H9 (cell line): ENCODE measurements around the gene GPR156. TPM values are rescaled to one million over a fixed set of nuclear protein-coding genes. Genes with fewer than 3 reads are reported as not detected.

Source experiments
- DNase-seq: peaks from one replicate; pipeline ENCODE4 v3.0.0-alpha.2; 2017
- H2AFZ ChIP-seq: one replicate; pipeline ENCODE4 v1.6.1; 2013; ENCODE audit warnings: mild to moderate bottlenecking, low read length, control low read depth, moderate library complexity
- H2AK5ac ChIP-seq: 2 replicates; pipeline ENCODE4 v1.6.1; 2013; ENCODE audit warnings: low read length, control low read depth, mixed read lengths; ENCODE audit not compliant: insufficient read length
- H2BK120ac ChIP-seq: one replicate; pipeline ENCODE4 v1.6.1; 2013; ENCODE audit warnings: low read depth, mild to moderate bottlenecking, low read length, control low read depth, inconsistent platforms; ENCODE audit not compliant: poor library complexity, severe bottlenecking
- H2BK12ac ChIP-seq: 2 replicates; pipeline ENCODE4 v1.6.1; 2013; ENCODE audit warnings: low read length, control low read depth, mixed read lengths, low read depth; ENCODE audit not compliant: insufficient read length
- H2BK15ac ChIP-seq: 2 replicates; pipeline ENCODE4 v1.6.1; 2013; ENCODE audit warnings: low read depth, low read length, control low read depth
- H2BK20ac ChIP-seq: one replicate; pipeline ENCODE4 v1.6.1; 2013; ENCODE audit warnings: low read depth, mild to moderate bottlenecking, low read length, control low read depth, inconsistent platforms; ENCODE audit not compliant: poor library complexity, severe bottlenecking
- H2BK5ac ChIP-seq: 2 replicates; pipeline ENCODE4 v1.6.1; 2013; ENCODE audit warnings: low read length, control low read depth, mixed read lengths; ENCODE audit not compliant: insufficient read length
- H3K14ac ChIP-seq: 2 replicates; pipeline ENCODE4 v1.6.1; 2013; ENCODE audit warnings: low read length, control low read depth; ENCODE audit not compliant: insufficient read depth
- H3K18ac ChIP-seq: 2 replicates; pipeline ENCODE4 v1.6.1; 2013; ENCODE audit warnings: low read depth, mild to moderate bottlenecking, mixed read lengths, low read length, control low read depth; ENCODE audit not compliant: insufficient read length
- H3K23ac ChIP-seq: 2 replicates; pipeline ENCODE4 v1.6.1; 2013; ENCODE audit warnings: low read length, control low read depth, mixed read lengths, low read depth; ENCODE audit not compliant: insufficient read length
- H3K23me2 ChIP-seq: 2 replicates; pipeline ENCODE4 v1.6.1; 2013; ENCODE audit warnings: low read depth, mild to moderate bottlenecking, mixed read lengths, low read length, control low read depth; ENCODE audit not compliant: insufficient read length, poor library complexity, severe bottlenecking
- H3K27ac ChIP-seq: 2 replicates; pipeline ENCODE4 v1.5.1; 2013; ENCODE audit warnings: low read length, control low read depth, mixed read lengths, low read depth; ENCODE audit not compliant: insufficient read length
- H3K27me3 ChIP-seq: 2 replicates; pipeline ENCODE4 v1.6.1; 2013; ENCODE audit warnings: low read length, control low read depth, inconsistent platforms; ENCODE audit not compliant: insufficient read depth
- H3K4ac ChIP-seq: 2 replicates; pipeline ENCODE4 v1.6.1; 2013; ENCODE audit warnings: low read depth, mild to moderate bottlenecking, control low read depth, inconsistent platforms, low read length, moderate library complexity
- H3K4me1 ChIP-seq: 2 replicates; pipeline ENCODE4 v1.6.1; 2013; ENCODE audit warnings: low read length, control low read depth, inconsistent platforms; ENCODE audit not compliant: insufficient read depth
- H3K4me2 ChIP-seq: 2 replicates; pipeline ENCODE4 v1.6.1; 2013; ENCODE audit warnings: low read length, control low read depth, mixed read lengths; ENCODE audit not compliant: insufficient read length, insufficient read depth
- H3K56ac ChIP-seq: 2 replicates; pipeline ENCODE4 v1.6.1; 2013; ENCODE audit warnings: low read depth, mild to moderate bottlenecking, mixed read lengths, low read length, control low read depth; ENCODE audit not compliant: insufficient read length
- H3K79me1 ChIP-seq: 2 replicates; pipeline ENCODE4 v1.6.1; 2013; ENCODE audit warnings: low read depth, mild to moderate bottlenecking, moderate library complexity, low read length, control low read depth, inconsistent platforms; ENCODE audit not compliant: insufficient read depth, poor library complexity, severe bottlenecking
- H3K79me2 ChIP-seq: 2 replicates; pipeline ENCODE4 v1.6.1; 2013; ENCODE audit warnings: low read length, control low read depth, inconsistent platforms; ENCODE audit not compliant: insufficient read depth
- H3K9ac ChIP-seq: 2 replicates; pipeline ENCODE4 v1.6.1; 2013; ENCODE audit warnings: low read length, control low read depth, mixed read lengths; ENCODE audit not compliant: insufficient read length; ENCODE audit errors: extremely low read depth
- H3K9me3 ChIP-seq: one replicate; pipeline ENCODE4 v1.6.1; 2013; ENCODE audit warnings: low read depth, low read length, inconsistent platforms; ENCODE audit not compliant: control insufficient read depth
- H3T11ph ChIP-seq: one replicate; pipeline ENCODE4 v1.6.1; 2013; ENCODE audit warnings: mild to moderate bottlenecking, low read length, control low read depth, inconsistent platforms
- H4K20me1 ChIP-seq: one replicate; pipeline ENCODE4 v1.6.1; 2013; ENCODE audit not compliant: control insufficient read depth, insufficient read length, insufficient read depth
- H4K5ac ChIP-seq: 2 replicates; pipeline ENCODE4 v1.6.1; 2013; ENCODE audit warnings: low read depth, mild to moderate bottlenecking, mixed read lengths, low read length, control low read depth; ENCODE audit not compliant: insufficient read length
- H4K8ac ChIP-seq: replicated peaks from 2 replicates; pipeline ENCODE4 v1.6.1; 2013; ENCODE audit warnings: low read length, control low read depth, mixed read lengths, low read depth; ENCODE audit not compliant: insufficient read length
- H4K91ac ChIP-seq: 2 replicates; pipeline ENCODE4 v1.6.1; 2013; ENCODE audit warnings: low read depth, mild to moderate bottlenecking, moderate library complexity, mixed read lengths, low read length, control low read depth; ENCODE audit not compliant: insufficient read length
- H3K27ac Mint-ChIP-seq, 3 experiments: 2 replicates in 2 of 3; 3 replicates in 1 of 3; pipeline ENCODE4 v1.8.0; 2020 to 2021; ENCODE audit warnings: mixed read lengths in 3 of 3, mild to moderate bottlenecking in 1 of 3, moderate library complexity in 1 of 3
- H3K27me3 Mint-ChIP-seq: 2 replicates; pipeline ENCODE4 v1.8.0; 2021; ENCODE audit warnings: low read depth, mild to moderate bottlenecking, moderate library complexity, mixed read lengths
- H3K36me3 Mint-ChIP-seq, 3 experiments: 2 replicates in 2 of 3; 3 replicates in 1 of 3; pipeline ENCODE4 v1.8.0; 2020 to 2021; ENCODE audit warnings: low read depth in 3 of 3, mixed read lengths in 3 of 3; ENCODE audit not compliant: insufficient read depth in 1 of 3
- H3K4me1 Mint-ChIP-seq, 2 experiments: 2 replicates each; pipeline ENCODE4 v1.8.0; 2020; ENCODE audit warnings: mixed read lengths in 2 of 2
- H3K4me3 Mint-ChIP-seq, 2 experiments: 2 replicates in 1 of 2; 3 replicates in 1 of 2; pipeline ENCODE4 v1.8.0; 2020 to 2021; ENCODE audit warnings: mild to moderate bottlenecking in 2 of 2, mixed read lengths in 2 of 2, moderate library complexity in 1 of 2
- H3K9me3 Mint-ChIP-seq, 2 experiments: 2 replicates in 1 of 2; 3 replicates in 1 of 2; pipeline ENCODE4 v1.8.0; 2020; ENCODE audit warnings: mild to moderate bottlenecking in 2 of 2, mixed read lengths in 2 of 2, moderate library complexity in 1 of 2
- CTCF ChIP-seq: fragments of 200-600 bp; sonication (generic); conservative IDR thresholded peaks from 3 replicates; pipeline ENCODE4 v1.8.0; 2021; ENCODE audit warnings: antibody characterized with exemption, mild to moderate bottlenecking
- WGBS: extraction: QIAGEN DNeasy Blood & Tissue Kit; methylation state at CpG from one replicate; pipeline ENCODE4 v1.1.7; 2013; ENCODE audit warnings: missing lambda C conversion rate, low lambda C conversion rate, mixed read lengths; ENCODE audit not compliant: insufficient read length; ENCODE audit errors: extremely low coverage; 5-methylcytosine and 5-hydroxymethylcytosine counted together
- total RNA-seq: library from RNA; stranded (reverse); gene quantifications from 2 replicates; pipeline ENCODE4 v1.2.1, GENCODE V29; 2021

GPR156 gene
- total RNA-seq, 1 experiment from 2014 or later = 1.8 TPM

GRCh38 chr3:120302361-120302760 lies 17.3 kb upstream of the GPR156 start:
- H3K4me3 Mint-ChIP-seq = no peak overlapping the region

More at GRCh38 chr3:120302361-120302760, 17.3 kb upstream of the GPR156 start:
- Histone ChIP-seq H3K4me1 (no peaks in the 10 kb centered on the region), H4K5ac (no peak overlapping the region), H2AFZ (no peak overlapping the region), H3K23ac (no peak overlapping the region), H4K91ac (no peak overlapping the region), H3K4me2 (no peak overlapping the region), H2BK15ac (no peak overlapping the region), H3K79me2 (no peaks in the 10 kb centered on the region), H4K20me1 (no peaks in the 10 kb centered on the region), H2AK5ac (no peak overlapping the region), H3K56ac (no peak overlapping the region), H3K18ac (no peak overlapping the region), H3K79me1 (no peaks in the 10 kb centered on the region), H3K27ac (no peak overlapping the region), H3K9me3 (no peaks in the 10 kb centered on the region), H2BK120ac (no peak overlapping the region), H3T11ph (no peak overlapping the region), H3K9ac (no peak overlapping the region), H2BK5ac (no peak overlapping the region), H3K27me3 (no peaks in the 10 kb centered on the region), H2BK20ac (no peak overlapping the region), H2BK12ac (no peak overlapping the region), H3K23me2 (no peaks in the 10 kb centered on the region), H4K8ac (no peak overlapping the region), H3K4ac (no peak overlapping the region), H3K14ac (no peak overlapping the region)
- no peak overlapping the region for H3K27ac Mint-ChIP-seq
- no peaks in the 10 kb centered on the region for H3K9me3 Mint-ChIP-seq
- H3K4me1 Mint-ChIP-seq = peaks cover 0 to 6% of the 10 kb centered on the region in 2 experiments; a peak in 3 of 4 replicates
- H3K27me3 Mint-ChIP-seq = no peaks in the 10 kb centered on the region; the same call in 1 of the 2 replicates
- WGBS = no CpG with 5 or more reads among the region's 5 CpGs
- H3K36me3 Mint-ChIP-seq = no peaks in the 10 kb centered on the region
- DNase-seq = no peak
- TF ChIP-seq CTCF = no peak
